ENCODE measurements around the gene XPO1.

GRCh38 chr2:61460163-61460562 is 78.0 kb downstream of the XPO1 start:
- TF ChIP-seq, protein P1, sequence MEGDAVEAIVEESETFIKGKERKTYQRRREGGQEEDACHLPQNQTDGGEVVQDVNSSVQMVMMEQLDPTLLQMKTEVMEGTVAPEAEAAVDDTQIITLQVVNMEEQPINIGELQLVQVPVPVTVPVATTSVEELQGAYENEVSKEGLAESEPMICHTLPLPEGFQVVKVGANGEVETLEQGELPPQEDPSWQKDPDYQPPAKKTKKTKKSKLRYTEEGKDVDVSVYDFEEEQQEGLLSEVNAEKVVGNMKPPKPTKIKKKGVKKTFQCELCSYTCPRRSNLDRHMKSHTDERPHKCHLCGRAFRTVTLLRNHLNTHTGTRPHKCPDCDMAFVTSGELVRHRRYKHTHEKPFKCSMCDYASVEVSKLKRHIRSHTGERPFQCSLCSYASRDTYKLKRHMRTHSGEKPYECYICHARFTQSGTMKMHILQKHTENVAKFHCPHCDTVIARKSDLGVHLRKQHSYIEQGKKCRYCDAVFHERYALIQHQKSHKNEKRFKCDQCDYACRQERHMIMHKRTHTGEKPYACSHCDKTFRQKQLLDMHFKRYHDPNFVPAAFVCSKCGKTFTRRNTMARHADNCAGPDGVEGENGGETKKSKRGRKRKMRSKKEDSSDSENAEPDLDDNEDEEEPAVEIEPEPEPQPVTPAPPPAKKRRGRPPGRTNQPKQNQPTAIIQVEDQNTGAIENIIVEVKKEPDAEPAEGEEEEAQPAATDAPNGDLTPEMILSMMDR (IDR thresholded peaks at IDR 0.05; ENCODE audit: low read depth, low read length, poor library complexity, severe bottlenecking): no peak
- no peak for TF ChIP-seq EZH2phosphoT487 (IDR thresholded peaks at IDR 0.05; ENCODE audit: borderline replicate concordance, low read length)
